Stimulated activated CD8-positive, alpha-beta memory T cell treated with anti-CD3 and anti-CD28 coated beads, Interleukin-4, amount 100 ng/mL, for 48 hours (primary cell): ENCODE measurements around the gene AAK1.
"Not testable (repeated sequence)": the region's sequence is repeated elsewhere in the genome, so short reads cannot be mapped to it uniquely, and the experiment has no call there.

Experiments
- DNase-seq: peaks from one replicate; pipeline ENCODE4 v3.0.0-alpha.2; 2020

The AAK1 gene

GRCh38 chr2:69597105-69597504 is 46.4 kb downstream of the AAK1 start:
- DNase-seq: peak; percentile 17

- no peak for DNase-seq
These were observed 49.2 kb downstream of the AAK1 start for GRCh38 chr2:69594341-69594740.

GRCh38 chr2:69592511-69592910 is 51.0 kb downstream of the AAK1 start:
- DNase-seq: no peak

- peak; percentile 20 for DNase-seq
These were observed 53.4 kb downstream of the AAK1 start for GRCh38 chr2:69589973-69590652.

- DNase-seq: peak; percentile 9
These were observed 54.6 kb downstream of the AAK1 start for GRCh38 chr2:69588945-69589344.

- peak; percentile 19 for DNase-seq
These were observed 55.1 kb downstream of the AAK1 start for GRCh38 chr2:69588403-69588802.

- DNase-seq: peak; percentile 17
These were observed 57.5 kb downstream of the AAK1 start for GRCh38 chr2:69585855-69586555.

- DNase-seq: no peak
These were observed 59.2 kb downstream of the AAK1 start for GRCh38 chr2:69584127-69584889.

- DNase-seq: no peak
These were observed 60.2 kb downstream of the AAK1 start for GRCh38 chr2:69583321-69583833.

- DNase-seq: no peak
These were observed 60.9 kb downstream of the AAK1 start for GRCh38 chr2:69582582-69583176.

- DNase-seq: no peak
These were observed 61.6 kb downstream of the AAK1 start for GRCh38 chr2:69581774-69582581.

GRCh38 chr2:69580486-69580885 is 63.1 kb downstream of the AAK1 start:
- no peak for DNase-seq

- no peak for DNase-seq
These were observed 64.0 kb downstream of the AAK1 start for GRCh38 chr2:69579536-69579935.

- DNase-seq: no peak
These were observed 65.4 kb downstream of the AAK1 start for GRCh38 chr2:69578198-69578540.

- no peak for DNase-seq
These were observed 65.9 kb downstream of the AAK1 start for GRCh38 chr2:69577467-69578197.

GRCh38 chr2:69576880-69577279 is 66.7 kb downstream of the AAK1 start:
- no peak for DNase-seq

GRCh38 chr2:69575926-69576325 is 67.6 kb downstream of the AAK1 start:
- no peak for DNase-seq

- not testable (repeated sequence) for DNase-seq
These were observed 68.2 kb downstream of the AAK1 start for GRCh38 chr2:69575371-69575770.

- DNase-seq: no peak
These were observed 70.9 kb downstream of the AAK1 start for GRCh38 chr2:69572641-69573040.

GRCh38 chr2:69571189-69571588 is 72.3 kb downstream of the AAK1 start:
- no peak for DNase-seq

GRCh38 chr2:69570474-69570873 is 73.1 kb downstream of the AAK1 start:
- DNase-seq: no peak

- no peak for DNase-seq
These were observed 75.6 kb downstream of the AAK1 start for GRCh38 chr2:69567909-69568300.
